HepG2 (cell line): ENCODE results near the gene CDC20. TPM values are rescaled to one million over a fixed set of nuclear protein-coding genes. Genes with fewer than 3 reads are reported as not detected.

Source experiments
- ASH2L ChIP-seq: fragments of 300-600, 200-600 bp; sonication (generic); IDR thresholded peaks from 2 replicates; pipeline ENCODE4 v1.7.0; 2017; ENCODE audit warnings: low read depth, mild to moderate bottlenecking, moderate library complexity, mixed read lengths, low read length; ENCODE audit not compliant: insufficient read length
- EZH2 ChIP-seq: conservative IDR thresholded peaks from 2 replicates; pipeline ENCODE4 v1.6.1; 2012; ENCODE audit warnings: mild to moderate bottlenecking, low read depth, low read length, moderate library complexity
- GPN1 ChIP-seq: sonication (generic); formaldehyde crosslinking; IDR thresholded peaks from 2 replicates; pipeline ENCODE4 v1.5.1; 2020; ENCODE audit warnings: missing genetic modification reagents, borderline replicate concordance
- KAT8 ChIP-seq: IDR thresholded peaks from 2 replicates; pipeline ENCODE4 v1.6.1; 2016; ENCODE audit warnings: missing genetic modification reagents, missing compliant biosample characterization
- KDM5B ChIP-seq: sonication (generic); formaldehyde crosslinking; IDR thresholded peaks from 2 replicates; pipeline ENCODE4 v1.4.0; 2020; ENCODE audit warnings: missing genetic modification reagents, mild to moderate bottlenecking, borderline replicate concordance
- KDM6A ChIP-seq: IDR thresholded peaks from 2 replicates; pipeline ENCODE4 v1.6.1; 2016; ENCODE audit warnings: low read depth
- MAF1 ChIP-seq: sonication (generic); formaldehyde crosslinking; IDR thresholded peaks from 2 replicates; pipeline ENCODE4 v1.5.0; 2020; ENCODE audit warnings: missing genetic modification reagents, borderline replicate concordance
- PHF20 ChIP-seq: sonication (generic); formaldehyde crosslinking; IDR thresholded peaks from 2 replicates; pipeline ENCODE4 v1.5.0; 2020; ENCODE audit warnings: mild to moderate bottlenecking, missing genetic modification reagents
- PPARG ChIP-seq: conservative IDR thresholded peaks from 2 replicates; pipeline ENCODE4 v1.6.1; 2016; ENCODE audit warnings: missing biosample characterization, missing genetic modification reagents
- PTBP1 ChIP-seq: fragments of 200-400 bp; formaldehyde crosslinking; IDR thresholded peaks from 2 replicates; pipeline ENCODE4 v1.6.1; 2018; ENCODE audit warnings: low read length, low read depth; ENCODE audit not compliant: poor library complexity, severe bottlenecking
- RELA ChIP-seq: sonication (generic); formaldehyde crosslinking; IDR thresholded peaks from 2 replicates; pipeline ENCODE4 v1.4.0; 2020; ENCODE audit warnings: missing genetic modification reagents
- SOX5 ChIP-seq: IDR thresholded peaks from 2 replicates; pipeline ENCODE4 v1.6.1; 2016; ENCODE audit warnings: borderline replicate concordance
- SOX6 ChIP-seq, 2 experiments: fragments of 450-650 bp in 1 of 2; sonication (generic) in 1 of 2; formaldehyde crosslinking in 1 of 2; IDR thresholded peaks; 2 replicates each; pipeline versions ENCODE4 v1.4.0 to v1.6.1; 2017 to 2020; ENCODE audit warnings: antibody characterized with exemption in 1 of 2, mild to moderate bottlenecking in 1 of 2, missing genetic modification reagents in 1 of 2
- SPEN ChIP-seq: sonication (generic); formaldehyde crosslinking; IDR thresholded peaks from 2 replicates; pipeline ENCODE4 v1.5.1; 2020; ENCODE audit warnings: low read depth, mild to moderate bottlenecking, missing genetic modification reagents
- TCF7L2 ChIP-seq: IDR thresholded peaks from 2 replicates; pipeline ENCODE4 v1.6.1; 2011; ENCODE audit warnings: mild to moderate bottlenecking, low read depth, low read length, moderate library complexity
- THAP11 ChIP-seq: IDR thresholded peaks from 2 replicates; pipeline ENCODE4 v1.6.1; 2016; ENCODE audit warnings: missing biosample characterization, missing genetic modification reagents
- ZMAT3 ChIP-seq: sonication (generic); formaldehyde crosslinking; conservative IDR thresholded peaks from 2 replicates; pipeline ENCODE4 v1.7.0; 2021; ENCODE audit warnings: missing genetic modification reagents
- ZMYM4 ChIP-seq: sonication (generic); formaldehyde crosslinking; IDR thresholded peaks from 2 replicates; pipeline ENCODE4 v1.8.1; 2023; ENCODE audit warnings: mild to moderate bottlenecking, missing genetic modification reagents
- ZNF274 ChIP-seq: sonication (generic); formaldehyde crosslinking; IDR thresholded peaks from 2 replicates; pipeline ENCODE4 v1.5.1; 2020; ENCODE audit warnings: mild to moderate bottlenecking, missing genetic modification reagents
- ZNF883 ChIP-seq: sonication (generic); formaldehyde crosslinking; IDR thresholded peaks from 2 replicates; pipeline ENCODE4 v1.5.1; 2020; ENCODE audit warnings: mild to moderate bottlenecking, missing genetic modification reagents; ENCODE audit errors: not compliant biosample characterization
- polyA plus RNA-seq, 8 experiments: library from polyadenylated mRNA; depleted of rRNA in 3 of 8; stranded (reverse) in 7 of 8; unstranded in 1 of 8; fragments of >200 nt; fragmentation: Illumina TruSeq in 4 of 8; extraction: Trizol in 4 of 8; gene quantifications; 2 replicates each; pipeline versions ENCODE4 v1.2.1 to v1.2.3, GENCODE V29; 2011 to 2016; ENCODE audit warnings: low read depth in 4 of 8, missing spikeins in 1 of 8, mixed read lengths in 1 of 8; ENCODE audit not compliant: insufficient read depth in 1 of 8
- total RNA-seq, 5 experiments: library from RNA; depleted of rRNA; stranded (reverse); fragments of >200 nt; fragmentation: Illumina TruSeq; extraction: Trizol; gene quantifications; 2 replicates each; pipeline ENCODE4 v1.2.3, GENCODE V29; 2016; ENCODE audit warnings: low read depth in 1 of 5
- TF ChIP-seq, protein P1 (sequence below): sonication (generic); formaldehyde crosslinking; IDR thresholded peaks from 2 replicates; pipeline ENCODE4 v1.5.0; 2020; ENCODE audit warnings: missing genetic modification reagents
- TF ChIP-seq, protein P2 (sequence below): IDR thresholded peaks from 2 replicates; pipeline ENCODE4 v1.6.1; 2016; ENCODE audit warnings: mild to moderate bottlenecking
- TF ChIP-seq, protein P3 (sequence below): IDR thresholded peaks from 2 replicates; pipeline ENCODE4 v1.6.1; 2016; ENCODE audit warnings: missing genetic modification reagents, missing compliant biosample characterization
- TF ChIP-seq, protein P4 (sequence below): sonication (generic); formaldehyde crosslinking; IDR thresholded peaks from 2 replicates; pipeline ENCODE4 v1.4.0; 2020; ENCODE audit warnings: missing genetic modification reagents, mild to moderate bottlenecking, borderline replicate concordance

CDC20 gene
- total and polyA plus RNA-seq, 2 of the 13 experiments (the other 11 are each of a cell fraction or from before 2014, with no cell fraction given) = 57.9 to 90.0 TPM

DNA sequence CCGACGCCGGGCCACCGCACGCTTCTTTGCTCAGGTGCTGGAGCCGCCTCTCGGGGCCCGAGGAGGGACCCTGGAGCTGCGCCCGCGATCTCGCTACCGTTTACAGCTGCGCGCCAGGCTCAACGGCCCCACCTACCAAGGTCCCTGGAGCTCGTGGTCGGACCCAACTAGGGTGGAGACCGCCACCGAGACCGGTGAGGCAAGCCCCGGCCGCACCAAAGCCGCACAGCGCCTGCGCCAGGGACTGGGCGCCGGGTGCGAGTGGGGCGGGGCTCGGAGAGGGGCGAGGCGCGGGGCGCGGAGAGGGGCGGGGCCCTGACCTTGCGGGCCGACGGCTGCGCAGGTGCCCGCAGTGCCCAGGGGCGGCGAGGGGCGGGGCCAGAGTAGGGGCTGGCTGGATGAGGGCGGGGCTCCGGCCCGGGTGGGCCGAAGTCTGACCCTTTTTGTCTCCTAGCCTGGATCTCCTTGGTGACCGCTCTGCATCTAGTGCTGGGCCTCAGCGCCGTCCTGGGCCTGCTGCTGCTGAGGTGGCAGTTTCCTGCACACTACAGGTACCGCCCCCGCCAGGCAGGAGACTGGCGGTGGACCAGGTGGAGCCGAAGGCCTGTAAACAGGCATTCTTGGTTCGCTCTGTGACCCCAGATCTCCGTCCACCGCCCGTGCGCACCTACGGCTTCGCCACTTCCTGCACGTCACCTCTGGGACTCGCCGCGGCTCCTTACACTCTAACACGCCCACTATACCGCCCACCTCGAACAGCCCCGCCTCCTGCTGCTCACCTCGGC lies 9.8 kb upstream of the CDC20 start (continued):
- TF ChIP-seq, protein P1, sequence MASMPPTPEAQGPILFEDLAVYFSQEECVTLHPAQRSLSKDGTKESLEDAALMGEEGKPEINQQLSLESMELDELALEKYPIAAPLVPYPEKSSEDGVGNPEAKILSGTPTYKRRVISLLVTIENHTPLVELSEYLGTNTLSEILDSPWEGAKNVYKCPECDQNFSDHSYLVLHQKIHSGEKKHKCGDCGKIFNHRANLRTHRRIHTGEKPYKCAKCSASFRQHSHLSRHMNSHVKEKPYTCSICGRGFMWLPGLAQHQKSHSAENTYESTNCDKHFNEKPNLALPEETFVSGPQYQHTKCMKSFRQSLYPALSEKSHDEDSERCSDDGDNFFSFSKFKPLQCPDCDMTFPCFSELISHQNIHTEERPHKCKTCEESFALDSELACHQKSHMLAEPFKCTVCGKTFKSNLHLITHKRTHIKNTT (CRISPR knock-in tag) = 0 out of 2 replicates have a peak, but pooled peaks have one; percentile 71
- TF ChIP-seq THAP11 (CRISPR knock-in tag) (peak; percentile 60), RELA (CRISPR knock-in tag) (peak; percentile 29; the same call in 1 of the 2 replicates), GPN1 (CRISPR knock-in tag) (no peak), SOX5 (CRISPR knock-in tag) (peak; percentile 45; the same call in 1 of the 2 replicates), TCF7L2 (no peak), ZMYM4 (CRISPR knock-in tag) (peak; percentile 13; the same call in 1 of the 2 replicates), PPARG (CRISPR knock-in tag) (peak; percentile 11; the same call in 1 of the 2 replicates), KDM6A (no peak), KAT8 (CRISPR knock-in tag) (peak; percentile 81), ZNF883 (CRISPR knock-in tag) (peak; percentile 66), ZNF274 (CRISPR knock-in tag) (0 out of 2 replicates have a peak, but pooled peaks have one; percentile 47), MAF1 (CRISPR knock-in tag) (peak; percentile 70; the same call in 1 of the 2 replicates), ZMAT3 (CRISPR knock-in tag) (peak; percentile 77; the same call in 1 of the 2 replicates), SOX6 (IDR thresholded peaks at IDR 0.05) (no peak), SOX6 (CRISPR knock-in tag; IDR thresholded peaks at IDR 0.05) (no peak), PHF20 (peak; percentile 63), PTBP1 (no peak), KDM5B (CRISPR knock-in tag) (peak; percentile 83; the same call in 1 of the 2 replicates), SPEN (peak; percentile 38; the same call in 1 of the 2 replicates), EZH2 (no peak), ASH2L (peak; percentile 37)
- TF ChIP-seq, protein P2, sequence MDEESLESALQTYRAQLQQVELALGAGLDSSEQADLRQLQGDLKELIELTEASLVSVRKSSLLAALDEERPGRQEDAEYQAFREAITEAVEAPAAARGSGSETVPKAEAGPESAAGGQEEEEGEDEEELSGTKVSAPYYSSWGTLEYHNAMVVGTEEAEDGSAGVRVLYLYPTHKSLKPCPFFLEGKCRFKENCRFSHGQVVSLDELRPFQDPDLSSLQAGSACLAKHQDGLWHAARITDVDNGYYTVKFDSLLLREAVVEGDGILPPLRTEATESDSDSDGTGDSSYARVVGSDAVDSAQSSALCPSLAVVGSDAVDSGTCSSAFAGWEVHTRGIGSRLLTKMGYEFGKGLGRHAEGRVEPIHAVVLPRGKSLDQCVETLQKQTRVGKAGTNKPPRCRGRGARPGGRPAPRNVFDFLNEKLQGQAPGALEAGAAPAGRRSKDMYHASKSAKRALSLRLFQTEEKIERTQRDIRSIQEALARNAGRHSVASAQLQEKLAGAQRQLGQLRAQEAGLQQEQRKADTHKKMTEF (CRISPR knock-in tag) = peak; percentile 76; the same call in 1 of the 2 replicates
- TF ChIP-seq, protein P3, sequence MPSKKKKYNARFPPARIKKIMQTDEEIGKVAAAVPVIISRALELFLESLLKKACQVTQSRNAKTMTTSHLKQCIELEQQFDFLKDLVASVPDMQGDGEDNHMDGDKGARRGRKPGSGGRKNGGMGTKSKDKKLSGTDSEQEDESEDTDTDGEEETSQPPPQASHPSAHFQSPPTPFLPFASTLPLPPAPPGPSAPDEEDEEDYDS (CRISPR knock-in tag) = peak; percentile 46; the same call in 1 of the 2 replicates
- TF ChIP-seq, protein P4, sequence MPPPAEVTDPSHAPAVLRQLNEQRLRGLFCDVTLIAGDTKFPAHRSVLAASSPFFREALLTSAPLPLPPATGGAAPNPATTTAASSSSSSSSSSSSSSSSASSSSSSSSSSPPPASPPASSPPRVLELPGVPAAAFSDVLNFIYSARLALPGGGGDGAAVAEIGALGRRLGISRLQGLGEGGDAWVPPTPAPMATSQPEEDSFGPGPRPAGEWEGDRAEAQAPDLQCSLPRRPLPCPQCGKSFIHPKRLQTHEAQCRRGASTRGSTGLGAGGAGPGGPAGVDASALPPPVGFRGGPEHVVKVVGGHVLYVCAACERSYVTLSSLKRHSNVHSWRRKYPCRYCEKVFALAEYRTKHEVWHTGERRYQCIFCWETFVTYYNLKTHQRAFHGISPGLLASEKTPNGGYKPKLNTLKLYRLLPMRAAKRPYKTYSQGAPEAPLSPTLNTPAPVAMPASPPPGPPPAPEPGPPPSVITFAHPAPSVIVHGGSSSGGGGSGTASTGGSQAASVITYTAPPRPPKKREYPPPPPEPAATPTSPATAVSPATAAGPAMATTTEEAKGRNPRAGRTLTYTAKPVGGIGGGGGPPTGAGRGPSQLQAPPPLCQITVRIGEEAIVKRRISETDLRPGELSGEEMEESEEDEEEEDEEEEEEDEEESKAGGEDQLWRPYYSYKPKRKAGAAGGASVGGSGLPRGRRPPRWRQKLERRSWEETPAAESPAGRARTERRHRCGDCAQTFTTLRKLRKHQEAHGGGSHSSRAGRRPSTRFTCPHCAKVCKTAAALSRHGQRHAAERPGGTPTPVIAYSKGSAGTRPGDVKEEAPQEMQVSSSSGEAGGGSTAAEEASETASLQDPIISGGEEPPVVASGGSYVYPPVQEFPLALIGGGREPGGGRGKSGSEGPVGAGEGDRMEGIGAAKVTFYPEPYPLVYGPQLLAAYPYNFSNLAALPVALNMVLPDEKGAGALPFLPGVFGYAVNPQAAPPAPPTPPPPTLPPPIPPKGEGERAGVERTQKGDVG (CRISPR knock-in tag) = 0 out of 2 replicates have a peak, but pooled peaks have one; percentile 46
